ENCODE measurements around the gene PDE2A. TPM values are rescaled to one million over a fixed set of nuclear protein-coding genes. Genes with fewer than 3 reads are reported as not detected.
A peak's percentile ranks its signal among the peaks of the same experiment; 100 is the strongest.

The PDE2A gene
- total and polyA plus RNA-seq, 4 donors: 9.4 to 17.5 (median 14.1) TPM

DNA sequence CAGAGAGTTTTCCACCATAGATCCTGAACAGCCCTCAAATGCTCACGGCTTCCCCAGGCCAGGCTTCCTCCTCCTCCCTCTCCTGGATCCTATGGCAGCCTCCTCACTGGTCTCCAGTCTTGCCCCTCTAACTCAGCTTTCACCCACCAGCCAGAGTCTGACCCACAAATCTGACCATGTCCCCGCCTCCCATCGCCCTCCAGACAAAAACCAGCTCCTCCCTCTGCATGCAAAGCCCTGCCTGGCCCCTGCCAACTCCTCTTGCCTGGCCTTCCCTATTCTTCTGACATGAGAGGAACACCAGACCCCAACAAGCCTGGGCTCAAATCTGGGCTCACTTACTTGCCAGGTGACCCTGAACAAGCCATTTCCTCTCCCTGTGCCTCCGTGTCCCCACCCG is 32.4 kb upstream of the PDE2A start:
- H3K9me3 ChIP-seq (ENCODE audit: control insufficient read depth, insufficient read depth, low read length): no peaks in the 10 kb centered on the region
- no peak overlapping the region for H3K27ac ChIP-seq (ENCODE audit: low read depth, low read length)

DNA sequence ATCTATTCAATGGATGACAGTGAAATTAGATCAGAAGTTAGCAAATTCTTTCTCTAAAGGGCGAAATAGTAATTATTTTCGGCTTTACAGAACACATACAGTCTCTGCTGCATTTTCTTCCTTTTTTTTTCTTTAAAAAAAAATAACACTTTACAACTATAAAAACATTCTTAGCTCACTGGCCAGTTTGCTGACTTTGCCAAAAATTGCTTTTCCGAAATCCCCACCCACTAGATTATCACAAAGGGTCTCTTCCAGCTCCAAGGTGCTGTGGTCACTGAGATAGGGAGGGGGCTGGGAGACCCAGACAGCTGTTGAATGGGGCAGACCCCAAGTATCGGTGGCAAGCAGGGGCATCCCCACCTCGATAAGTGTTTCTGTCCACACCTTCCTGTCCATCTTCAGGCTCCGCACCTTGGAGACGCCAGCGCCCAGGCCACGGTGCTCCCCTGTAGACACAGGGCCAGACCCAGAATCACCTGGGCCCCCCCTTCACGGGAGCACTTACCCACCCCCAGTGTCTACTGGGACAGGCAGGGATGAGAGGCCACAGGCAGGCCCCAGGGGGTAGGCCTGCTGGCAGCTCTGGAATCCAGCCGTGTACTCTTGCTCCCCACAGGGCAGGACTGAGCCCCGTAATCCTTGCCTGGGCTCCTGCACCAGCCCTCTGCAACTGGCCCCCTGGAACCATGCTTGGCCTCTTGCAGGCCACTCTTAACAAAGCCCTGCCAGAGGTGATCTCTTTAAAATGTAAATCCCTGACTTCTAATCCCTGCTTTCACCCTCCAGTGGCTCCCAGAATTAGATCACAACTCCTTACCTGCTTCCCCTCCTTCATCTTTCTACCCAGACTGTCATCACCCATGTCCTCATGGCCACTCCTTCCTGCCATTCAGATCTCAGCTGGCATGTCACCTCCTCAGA is 31.5 kb upstream of the PDE2A start:
- 74% methylated on average over 11 of the region's 12 CpGs for WGBS (ENCODE audit: insufficient coverage)
- Histone ChIP-seq H3K9me3 (ENCODE audit: control insufficient read depth, insufficient read depth, low read length) (no peaks in the 10 kb centered on the region), H3K4me3 (ENCODE audit: low read depth, low read length) (no peak overlapping the region), H3K36me3 (ENCODE audit: control insufficient read depth, insufficient read depth, low read length) (peaks cover 83% of the 10 kb centered on the region), H3K27me3 (ENCODE audit: control insufficient read depth, insufficient read depth, low read length) (no peaks in the 10 kb centered on the region), H3K27ac (ENCODE audit: low read depth, low read length) (no peak overlapping the region), H3K4me1 (ENCODE audit: control insufficient read depth, insufficient read depth, low read length) (peaks cover 25% of the 10 kb centered on the region)
- no peak for DNase-seq (ENCODE audit: low read depth in 4 of 6, low spot score in 6 of 6)

More for the DNA sequence above, 32.4 kb upstream of the PDE2A start:
- H3K4me1 ChIP-seq (ENCODE audit: control insufficient read depth, insufficient read depth, low read length): peaks cover 25% of the 10 kb centered on the region
- no peak overlapping the region for H3K4me3 ChIP-seq (ENCODE audit: low read depth, low read length)
- 74% methylated on average over 5 of the region's 5 CpGs for WGBS (ENCODE audit: insufficient coverage)
- H3K36me3 ChIP-seq (ENCODE audit: control insufficient read depth, insufficient read depth, low read length): peaks cover 81% of the 10 kb centered on the region
- DNase-seq (ENCODE audit: low read depth in 4 of 6, low spot score in 6 of 6): no peak
- no peaks in the 10 kb centered on the region for H3K27me3 ChIP-seq (ENCODE audit: control insufficient read depth, insufficient read depth, low read length)

DNA sequence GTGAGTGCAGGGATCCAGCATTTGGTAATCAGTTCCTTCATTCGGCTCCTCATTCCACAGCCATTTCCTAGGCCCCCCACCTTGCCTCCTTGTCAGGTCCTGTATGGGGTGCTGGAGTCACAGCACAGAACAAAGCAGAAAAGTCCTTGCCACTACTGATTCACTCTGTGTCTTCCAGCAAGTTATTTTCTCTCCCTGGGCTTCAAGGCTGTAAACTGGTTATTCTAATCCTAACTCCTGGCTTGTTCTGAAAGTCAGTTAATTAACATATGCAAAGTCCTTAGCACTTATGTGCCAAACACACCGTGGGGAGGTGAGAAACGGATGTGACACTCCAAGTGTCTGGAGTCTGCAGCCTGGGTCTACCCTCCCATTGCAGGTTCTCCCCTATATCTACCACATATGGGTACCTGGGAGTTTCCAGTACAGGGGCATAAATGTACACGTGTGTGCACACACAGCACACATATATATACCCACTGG is 30.6 kb upstream of the PDE2A start:
- Histone ChIP-seq H3K9me3 (ENCODE audit: control insufficient read depth, insufficient read depth, low read length) (no peaks in the 10 kb centered on the region), H3K36me3 (ENCODE audit: control insufficient read depth, insufficient read depth, low read length) (peaks cover 81% of the 10 kb centered on the region), H3K27ac (ENCODE audit: low read depth, low read length) (no peak overlapping the region), H3K4me3 (ENCODE audit: low read depth, low read length) (no peak overlapping the region), H3K27me3 (ENCODE audit: control insufficient read depth, insufficient read depth, low read length) (no peaks in the 10 kb centered on the region), H3K4me1 (ENCODE audit: control insufficient read depth, insufficient read depth, low read length) (peaks cover 25% of the 10 kb centered on the region)
- WGBS (ENCODE audit: insufficient coverage): 71% methylated on average over 1 of the region's 4 CpGs
- no peak for DNase-seq (ENCODE audit: low read depth in 4 of 6, low spot score in 6 of 6)

DNA sequence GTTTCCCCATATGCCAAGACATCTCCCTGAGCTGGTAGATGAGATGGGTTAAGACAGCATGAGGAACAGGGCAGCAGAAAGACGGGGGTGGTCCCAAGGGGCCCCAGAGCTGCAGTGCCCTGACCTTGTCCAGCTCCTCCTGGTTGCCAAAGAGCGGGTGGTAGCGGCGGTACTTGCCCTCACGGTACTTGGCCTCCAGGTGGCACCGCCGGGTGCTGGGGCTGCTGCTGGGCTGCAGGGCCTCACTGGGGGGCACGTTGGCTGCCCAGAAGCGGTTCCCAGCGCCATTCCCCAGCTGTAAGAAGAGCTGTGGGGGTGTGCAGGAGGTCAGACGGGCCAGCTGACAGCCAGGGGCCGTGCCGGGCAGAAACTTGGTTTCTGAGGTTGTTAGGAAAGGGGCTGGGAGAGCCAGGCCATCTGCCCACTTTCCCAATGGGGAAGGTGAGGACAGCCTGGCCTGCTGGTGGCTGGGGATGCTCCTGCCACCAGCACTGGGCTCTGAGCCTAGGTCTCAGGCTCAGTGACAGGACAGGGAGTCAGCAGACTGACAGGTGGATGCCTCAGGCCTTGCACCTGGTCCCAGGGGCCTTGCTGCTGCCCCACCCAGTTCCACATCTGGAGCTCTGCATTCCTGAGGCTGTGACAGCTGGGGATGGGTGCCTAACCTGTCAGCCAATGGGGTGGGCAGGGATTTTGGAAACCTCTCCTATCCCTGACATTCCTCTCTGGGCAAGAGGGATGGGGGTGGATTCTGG is 30.0 kb upstream of the PDE2A start:
- no peak overlapping the region for H3K4me3 ChIP-seq (ENCODE audit: low read depth, low read length)
- H3K27ac ChIP-seq (ENCODE audit: low read depth, low read length): peak overlapping the region; percentile 67
- no peak for DNase-seq (ENCODE audit: low read depth in 4 of 6, low spot score in 6 of 6)
- H3K27me3 ChIP-seq (ENCODE audit: control insufficient read depth, insufficient read depth, low read length): no peaks in the 10 kb centered on the region
- H3K9me3 ChIP-seq (ENCODE audit: control insufficient read depth, insufficient read depth, low read length): no peaks in the 10 kb centered on the region
- H3K36me3 ChIP-seq (ENCODE audit: control insufficient read depth, insufficient read depth, low read length): peaks cover 81% of the 10 kb centered on the region
- 84% methylated on average over 13 of the region's 13 CpGs for WGBS (ENCODE audit: insufficient coverage)
- peaks cover 25% of the 10 kb centered on the region for H3K4me1 ChIP-seq (ENCODE audit: control insufficient read depth, insufficient read depth, low read length)

DNA sequence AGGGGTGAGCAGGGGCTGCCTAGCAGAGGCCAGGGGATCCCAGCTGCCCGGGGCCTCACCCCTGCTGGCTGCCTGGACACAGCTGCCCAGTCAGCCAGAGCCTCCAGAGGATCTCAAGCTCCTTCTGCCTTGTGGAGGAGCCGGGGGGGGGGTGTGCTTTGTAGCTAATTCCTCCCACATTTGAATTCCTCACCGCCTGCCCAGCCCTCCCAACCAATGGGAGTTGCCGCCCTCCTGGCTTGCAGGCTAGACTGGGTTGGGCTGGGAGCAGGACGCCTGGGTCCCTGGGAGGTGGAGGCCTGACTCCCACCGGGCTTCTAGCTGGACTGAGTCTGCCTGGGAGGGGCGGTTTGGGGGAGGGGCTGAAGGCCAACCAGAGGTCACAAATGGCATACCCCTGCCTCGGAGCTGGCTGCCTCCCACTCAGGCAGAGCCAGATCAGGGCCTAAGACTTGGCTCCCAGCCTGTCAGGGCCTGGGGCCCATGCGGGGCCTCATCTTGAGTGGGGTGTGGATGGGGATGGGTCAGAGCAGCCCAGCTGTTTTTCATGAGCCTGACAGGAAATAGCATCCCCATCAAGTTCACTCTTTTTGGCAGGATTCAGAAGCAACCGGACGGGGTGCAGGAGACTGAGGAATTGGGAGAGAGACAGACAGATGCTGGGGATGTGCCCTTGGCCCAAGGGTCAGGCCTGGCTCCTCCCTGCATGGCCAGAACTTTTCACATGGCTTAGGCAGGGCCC is 29.2 kb upstream of the PDE2A start:
- Histone ChIP-seq H3K36me3 (ENCODE audit: control insufficient read depth, insufficient read depth, low read length) (peaks cover 83% of the 10 kb centered on the region), H3K27me3 (ENCODE audit: control insufficient read depth, insufficient read depth, low read length) (no peaks in the 10 kb centered on the region), H3K4me3 (ENCODE audit: low read depth, low read length) (peak overlapping the region; percentile 27), H3K4me1 (ENCODE audit: control insufficient read depth, insufficient read depth, low read length) (peaks cover 25% of the 10 kb centered on the region), H3K27ac (ENCODE audit: low read depth, low read length) (peak overlapping the region; percentile 67), H3K9me3 (ENCODE audit: control insufficient read depth, insufficient read depth, low read length) (no peaks in the 10 kb centered on the region)
- peak in 1 of 6 donors; percentile 69 for DNase-seq (ENCODE audit: low read depth in 4 of 6, low spot score in 6 of 6)
- 26% methylated on average over 7 of the region's 11 CpGs for WGBS (ENCODE audit: insufficient coverage)

DNA sequence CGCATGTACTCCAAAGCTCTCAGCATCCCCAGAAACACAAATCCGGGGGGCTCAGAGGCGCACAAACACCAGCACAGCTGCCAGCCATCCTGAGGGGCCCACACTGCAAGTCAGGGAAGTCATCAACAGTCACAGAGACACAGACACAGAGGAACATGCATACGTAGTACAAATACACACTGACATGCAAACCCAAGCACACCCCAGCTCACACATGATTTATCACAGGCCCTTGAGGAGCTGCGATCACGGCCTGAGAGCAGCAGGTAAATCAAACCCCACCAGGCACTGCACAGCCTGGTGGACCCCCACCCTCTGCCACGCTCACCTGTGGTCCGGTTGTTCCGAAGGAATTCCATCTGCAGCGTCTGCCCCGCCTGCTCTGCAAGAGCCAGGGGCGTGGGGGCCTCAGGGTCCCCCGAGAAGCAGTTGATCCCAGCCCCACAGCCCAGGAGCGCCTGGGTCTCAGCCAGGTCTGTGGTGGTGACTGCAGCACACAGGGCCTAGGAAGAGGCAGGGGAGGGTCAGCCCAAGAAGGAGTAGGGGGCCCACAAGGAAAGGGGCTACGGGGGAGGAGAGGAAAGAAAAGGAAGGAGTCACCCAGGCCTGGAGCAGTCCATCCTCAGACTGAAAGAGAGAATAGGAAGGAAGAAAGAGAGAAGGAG is 28.5 kb upstream of the PDE2A start:
- 73% methylated on average over 15 of the region's 15 CpGs for WGBS (ENCODE audit: insufficient coverage)
- peaks cover 25% of the 10 kb centered on the region for H3K4me1 ChIP-seq (ENCODE audit: control insufficient read depth, insufficient read depth, low read length)
- H3K27me3 ChIP-seq (ENCODE audit: control insufficient read depth, insufficient read depth, low read length): no peaks in the 10 kb centered on the region
- H3K9me3 ChIP-seq (ENCODE audit: control insufficient read depth, insufficient read depth, low read length): no peaks in the 10 kb centered on the region
- peak overlapping the region; percentile 67 for H3K27ac ChIP-seq (ENCODE audit: low read depth, low read length)
- peak overlapping the region; percentile 27 for H3K4me3 ChIP-seq (ENCODE audit: low read depth, low read length)
- H3K36me3 ChIP-seq (ENCODE audit: control insufficient read depth, insufficient read depth, low read length): peaks cover 89% of the 10 kb centered on the region
- DNase-seq (ENCODE audit: low read depth in 4 of 6, low spot score in 6 of 6): no peak

DNA sequence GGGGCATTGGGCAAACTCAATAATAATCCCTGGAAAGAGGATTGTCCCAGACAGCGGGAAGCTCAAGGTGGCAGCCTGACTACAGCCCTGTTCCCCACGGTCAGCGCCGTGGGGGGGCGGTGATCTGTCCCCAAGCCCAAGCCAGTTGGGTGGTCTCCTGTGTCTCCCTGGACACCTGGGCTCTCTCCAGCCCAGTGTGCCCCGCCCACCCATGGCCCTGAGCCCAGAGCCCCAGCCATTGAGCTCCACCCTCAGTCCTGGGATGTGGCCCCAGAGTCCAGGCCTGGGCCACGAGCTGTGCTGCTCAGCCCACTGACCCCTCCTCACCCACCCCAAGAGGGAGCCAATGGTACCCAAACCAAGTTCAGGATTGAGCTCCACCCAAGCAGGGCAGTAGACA is 27.9 kb upstream of the PDE2A start:
- peaks cover 89% of the 10 kb centered on the region for H3K36me3 ChIP-seq (ENCODE audit: control insufficient read depth, insufficient read depth, low read length)
- WGBS (ENCODE audit: insufficient coverage): 71% methylated on average over 7 of the region's 7 CpGs
- no peaks in the 10 kb centered on the region for H3K9me3 ChIP-seq (ENCODE audit: control insufficient read depth, insufficient read depth, low read length)
- H3K27me3 ChIP-seq (ENCODE audit: control insufficient read depth, insufficient read depth, low read length): no peaks in the 10 kb centered on the region
- no peak overlapping the region for H3K4me3 ChIP-seq (ENCODE audit: low read depth, low read length)
- DNase-seq (ENCODE audit: low read depth in 4 of 6, low spot score in 6 of 6): no peak
- H3K4me1 ChIP-seq (ENCODE audit: control insufficient read depth, insufficient read depth, low read length): peaks cover 25% of the 10 kb centered on the region
- H3K27ac ChIP-seq (ENCODE audit: low read depth, low read length): no peak overlapping the region

DNA sequence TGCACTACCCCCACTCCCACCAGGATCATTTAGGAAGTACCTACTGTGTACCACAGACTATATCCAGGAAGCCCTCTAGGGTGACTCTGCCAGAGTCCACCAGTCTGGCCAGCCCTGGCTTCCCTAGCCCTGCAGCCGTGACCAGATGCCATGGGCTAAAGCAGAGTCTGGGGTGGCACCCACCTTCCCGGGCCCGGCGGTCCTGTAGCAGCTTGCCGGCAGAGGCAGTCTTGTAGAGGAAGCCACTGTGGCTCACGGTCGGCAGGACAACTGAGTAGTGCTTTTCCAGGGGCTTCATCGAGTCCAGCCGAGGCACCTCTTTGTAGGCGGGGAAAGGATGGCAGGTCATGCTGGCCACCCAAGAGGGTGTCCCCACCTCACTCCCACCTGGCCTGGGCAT is 27.2 kb upstream of the PDE2A start:
- WGBS (ENCODE audit: insufficient coverage): 96% methylated on average over 10 of the region's 10 CpGs
- Histone ChIP-seq H3K27ac (ENCODE audit: low read depth, low read length) (no peak overlapping the region), H3K36me3 (ENCODE audit: control insufficient read depth, insufficient read depth, low read length) (peaks cover 89% of the 10 kb centered on the region), H3K4me3 (ENCODE audit: low read depth, low read length) (no peak overlapping the region), H3K9me3 (ENCODE audit: control insufficient read depth, insufficient read depth, low read length) (no peaks in the 10 kb centered on the region), H3K27me3 (ENCODE audit: control insufficient read depth, insufficient read depth, low read length) (no peaks in the 10 kb centered on the region), H3K4me1 (ENCODE audit: control insufficient read depth, insufficient read depth, low read length) (peaks cover 25% of the 10 kb centered on the region)
- no peak for DNase-seq (ENCODE audit: low read depth in 4 of 6, low spot score in 6 of 6)

DNA sequence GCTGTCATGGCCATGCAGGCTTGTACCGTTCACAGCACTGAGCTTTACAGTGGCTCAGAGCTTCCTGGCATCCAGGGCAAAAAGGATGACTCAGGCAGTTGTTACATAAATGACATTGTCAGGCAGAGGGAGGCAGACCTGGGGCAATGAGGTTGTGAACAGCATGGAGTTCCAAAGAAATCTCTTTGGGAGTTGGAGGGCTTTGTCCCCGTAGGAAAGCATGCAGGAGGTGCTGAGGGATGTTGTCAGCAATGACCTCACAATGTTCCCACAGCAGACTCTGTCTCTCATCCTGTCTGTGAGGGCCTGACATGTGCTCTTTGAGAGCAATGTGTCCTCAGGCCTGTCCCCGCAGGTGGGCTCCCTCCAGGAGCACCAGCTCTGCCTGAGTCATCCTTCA is 25.9 kb upstream of the PDE2A start:
- H3K27ac ChIP-seq (ENCODE audit: low read depth, low read length): no peak overlapping the region
- no peak for DNase-seq (ENCODE audit: low read depth in 4 of 6, low spot score in 6 of 6)
- no peaks in the 10 kb centered on the region for H3K27me3 ChIP-seq (ENCODE audit: control insufficient read depth, insufficient read depth, low read length)
- peaks cover 25% of the 10 kb centered on the region for H3K4me1 ChIP-seq (ENCODE audit: control insufficient read depth, insufficient read depth, low read length)
- H3K4me3 ChIP-seq (ENCODE audit: low read depth, low read length): no peak overlapping the region
- peaks cover 92% of the 10 kb centered on the region for H3K36me3 ChIP-seq (ENCODE audit: control insufficient read depth, insufficient read depth, low read length)
- 69% methylated on average over 3 of the region's 3 CpGs for WGBS (ENCODE audit: insufficient coverage)
- H3K9me3 ChIP-seq (ENCODE audit: control insufficient read depth, insufficient read depth, low read length): no peaks in the 10 kb centered on the region

Measured in spinal cord (tissue), 10 donors.